Subcutaneous adipose tissue (tissue), 4 donors: ENCODE results near the gene C21orf58. TPM values are rescaled to one million over a fixed set of nuclear protein-coding genes. Genes with fewer than 3 reads are reported as not detected.

Experiments
- CTCF ChIP-seq: fragments of 450-650 bp; IDR thresholded peaks from one replicate; pipeline ENCODE4 v1.5.1; 2016; ENCODE audit warnings: low read depth, mild to moderate bottlenecking, control low read depth, antibody characterized with exemption, moderate library complexity
- total RNA-seq, 4 donors: library from RNA; depleted of rRNA; stranded (reverse); fragments of >200 nt; gene quantifications; one replicate each; pipeline ENCODE4 v1.1.0, GENCODE V29; 2016

The C21orf58 gene
- total RNA-seq, 4 donors from 2014 or later, result 1.2 to 2.9 (median 1.5) TPM; not detected in 1

GRCh38 chr21:46301759-46302158 lies 21.9 kb downstream of the C21orf58 start:
- TF ChIP-seq CTCF, result no peak

- no peak for TF ChIP-seq CTCF
Observed at GRCh38 chr21:46299167-46299566, 24.5 kb downstream of the C21orf58 start.

- no peak for TF ChIP-seq CTCF
Observed at GRCh38 chr21:46297338-46298271, 26.1 kb downstream of the C21orf58 start.

- no peak for TF ChIP-seq CTCF
Observed at GRCh38 chr21:46295996-46296752, 27.5 kb downstream of the C21orf58 start.

GRCh38 chr21:46295177-46295770 lies 28.4 kb downstream of the C21orf58 start:
- no peak for TF ChIP-seq CTCF

- TF ChIP-seq CTCF, result no peak
Observed at GRCh38 chr21:46294647-46295176, 29.0 kb downstream of the C21orf58 start.
